ENCODE data around the gene CMC2.

GRCh38 chr16:81012974-81013373 lies 6.3 kb upstream of the CMC2 start:
- TF ChIP-seq, protein P1, sequence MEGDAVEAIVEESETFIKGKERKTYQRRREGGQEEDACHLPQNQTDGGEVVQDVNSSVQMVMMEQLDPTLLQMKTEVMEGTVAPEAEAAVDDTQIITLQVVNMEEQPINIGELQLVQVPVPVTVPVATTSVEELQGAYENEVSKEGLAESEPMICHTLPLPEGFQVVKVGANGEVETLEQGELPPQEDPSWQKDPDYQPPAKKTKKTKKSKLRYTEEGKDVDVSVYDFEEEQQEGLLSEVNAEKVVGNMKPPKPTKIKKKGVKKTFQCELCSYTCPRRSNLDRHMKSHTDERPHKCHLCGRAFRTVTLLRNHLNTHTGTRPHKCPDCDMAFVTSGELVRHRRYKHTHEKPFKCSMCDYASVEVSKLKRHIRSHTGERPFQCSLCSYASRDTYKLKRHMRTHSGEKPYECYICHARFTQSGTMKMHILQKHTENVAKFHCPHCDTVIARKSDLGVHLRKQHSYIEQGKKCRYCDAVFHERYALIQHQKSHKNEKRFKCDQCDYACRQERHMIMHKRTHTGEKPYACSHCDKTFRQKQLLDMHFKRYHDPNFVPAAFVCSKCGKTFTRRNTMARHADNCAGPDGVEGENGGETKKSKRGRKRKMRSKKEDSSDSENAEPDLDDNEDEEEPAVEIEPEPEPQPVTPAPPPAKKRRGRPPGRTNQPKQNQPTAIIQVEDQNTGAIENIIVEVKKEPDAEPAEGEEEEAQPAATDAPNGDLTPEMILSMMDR (IDR thresholded peaks at IDR 0.05; ENCODE audit: insufficient read depth, low read length, poor library complexity, severe bottlenecking), result no peak
- TF ChIP-seq EZH2phosphoT487 (conservative IDR thresholded peaks at IDR 0.05; ENCODE audit: low read length), result no peak

All from SU-DHL-6 (cell line).